Kidney (tissue), 14 donors: ENCODE measurements around the gene TMEM38A. TPM values are rescaled to one million over a fixed set of nuclear protein-coding genes. Genes with fewer than 3 reads are reported as not detected.
"Not testable (repeated sequence)": the region's sequence is repeated elsewhere in the genome, so short reads cannot be mapped to it uniquely, and the experiment has no call there.

ENCODE experiments used
- DNase-seq, 5 donors: peaks; one replicate each; pipeline ENCODE4 v3.0.0-alpha.2; 2013 to 2020
- FAIRE-seq: peaks from 2 replicates; lab custom pipeline; 2012; peaks lifted over from hg19 to GRCh38; lab: Jason Lieb, UNC
- H3K27ac ChIP-seq, 2 donors: one replicate each; pipeline ENCODE4 v1.7.0; 2013; ENCODE audit warnings: low read depth in 2 of 2, low read length in 2 of 2, inconsistent platforms in 1 of 2
- H3K27me3 ChIP-seq: one replicate; pipeline ENCODE4 v1.7.1; 2013; ENCODE audit warnings: low read length, inconsistent platforms; ENCODE audit not compliant: control insufficient read depth, insufficient read depth
- H3K36me3 ChIP-seq, 3 donors: one replicate each; pipeline versions ENCODE4 v1.7.0 to v1.7.1; 2013; ENCODE audit warnings: low read length in 3 of 3, control low read depth in 1 of 3, inconsistent platforms in 1 of 3; ENCODE audit not compliant: insufficient read depth in 3 of 3, control insufficient read depth in 2 of 3
- H3K4me1 ChIP-seq, 3 donors: one replicate each; pipeline versions ENCODE4 v1.7.0 to v1.7.1; 2013; ENCODE audit warnings: low read length in 3 of 3, inconsistent platforms in 1 of 3, low read depth in 1 of 3; ENCODE audit not compliant: control insufficient read depth in 2 of 3, insufficient read depth in 2 of 3
- H3K4me3 ChIP-seq, 3 donors: one replicate each; pipeline versions ENCODE4 v1.7.0 to v1.8.1; 2013; ENCODE audit warnings: low read length in 3 of 3, control low read depth in 1 of 3, inconsistent platforms in 1 of 3
- H3K9ac ChIP-seq, 3 donors: one replicate each; pipeline versions ENCODE4 v1.7.0 to v1.7.1; 2013; ENCODE audit warnings: low read length in 3 of 3, control low read depth in 1 of 3, inconsistent platforms in 1 of 3
- H3K9me3 ChIP-seq, 3 donors: one replicate each; pipeline versions ENCODE4 v1.7.0 to v1.7.1; 2013; ENCODE audit warnings: low read length in 3 of 3, control low read depth in 1 of 3, inconsistent platforms in 1 of 3; ENCODE audit not compliant: control insufficient read depth in 2 of 3, insufficient read depth in 1 of 3
- CTCF ChIP-seq: IDR thresholded peaks from 3 replicates; pipeline ENCODE4 v1.5.1; 2012; ENCODE audit warnings: mild to moderate bottlenecking, moderate library complexity, borderline replicate concordance; ENCODE audit not compliant: insufficient read depth; ENCODE audit errors: extremely low read depth
- intact Hi-C: fragments of 100-400 bp; cut with DNase I; formaldehyde crosslinking; loops from one replicate; pipeline ENCODE4 v1.11.1; 2022
- polyA plus RNA-seq: library from polyadenylated mRNA; stranded (reverse); fragments of 350-450 nt; fragmentation: Illumina TruSeq; extraction: RNeasy Lipid Tissue Mini Kit (QIAGEN cat#74804); gene quantifications from one replicate; pipeline ENCODE4 v1.2.3, GENCODE V29; 2014; ENCODE audit warnings: low read depth, low replicate concordance; ENCODE audit not compliant: insufficient read depth
- total RNA-seq: library from RNA; stranded (reverse); fragmentation: NEBNext Ultra II Directional; extraction: Animal tissue kit (Norgen Biotek cat#: 25700); gene quantifications from one replicate; pipeline ENCODE4 v1.2.1, GENCODE V29; 2021
- donor health status: control.
- donor health status: control.
- donor health status: control.
- donor health status: control.
- donor health status: control.
- donor health status: DM: yes; HTN: yes; CAD: no.
- donor health status: Normal renal cell carcinoma (clear cell type).

TMEM38A gene
- total and polyA plus RNA-seq, 2 donors from 2014 or later: 5.8 to 10.7 TPM

GRCh38 chr19:16726916-16727315, 66.0 kb downstream of the TMEM38A start:
- no peak for TF ChIP-seq CTCF
- intact Hi-C loops: no loop called here
- H3K9me3 ChIP-seq: no peaks in the 10 kb centered on the region
- DNase-seq (no peak), FAIRE-seq (no peak)
- no peak overlapping the region for H3K9ac ChIP-seq
- H3K27ac ChIP-seq: no peak overlapping the region
- no peaks in the 10 kb centered on the region for H3K4me1 ChIP-seq
- H3K4me3 ChIP-seq: no peak overlapping the region
- H3K27me3 ChIP-seq: no peaks in the 10 kb centered on the region
- no peaks in the 10 kb centered on the region for H3K36me3 ChIP-seq

GRCh38 chr19:16735650-16736266, 74.8 kb downstream of the TMEM38A start:
- H3K27me3 ChIP-seq, H3K4me3 ChIP-seq, H3K27ac ChIP-seq, DNase-seq, H3K9ac ChIP-seq, H3K36me3 ChIP-seq, H3K9me3 ChIP-seq, FAIRE-seq, intact Hi-C loops, H3K4me1 ChIP-seq: not testable (repeated sequence)

- no peak for TF ChIP-seq CTCF
- Histone ChIP-seq H3K9ac (no peak overlapping the region), H3K9me3 (no peaks in the 10 kb centered on the region), H3K4me1 (peaks cover 0 to 5% (median 0%) of the 10 kb centered on the region in 3 donors), H3K36me3 (no peaks in the 10 kb centered on the region), H3K4me3 (no peak overlapping the region), H3K27ac (no peak overlapping the region), H3K27me3 (no peaks in the 10 kb centered on the region)
- FAIRE-seq (no peak), DNase-seq (no peak)
- intact Hi-C loops: no loop called here
Measured at GRCh38 chr19:16736709-16737108, 75.8 kb downstream of the TMEM38A start.

GRCh38 chr19:16737911-16738310, 77.0 kb downstream of the TMEM38A start:
- FAIRE-seq (no peak), DNase-seq (peak in 2 of 5 donors; percentile 30 to 83)

More at GRCh38 chr19:16737911-16738310, 77.0 kb downstream of the TMEM38A start:
- Histone ChIP-seq H3K4me1 (peaks cover 0 to 5% (median 0%) of the 10 kb centered on the region in 3 donors), H3K36me3 (no peaks in the 10 kb centered on the region), H3K27ac (no peak overlapping the region), H3K9ac (no peak overlapping the region), H3K27me3 (no peaks in the 10 kb centered on the region), H3K9me3 (no peaks in the 10 kb centered on the region), H3K4me3 (no peak overlapping the region)
- intact Hi-C loops: no loop called here
- no peak for TF ChIP-seq CTCF
